GM10847 (cell line): Measurements from ENCODE around the gene NCAPD3.

Source experiments
- POLR2A ChIP-seq: IDR thresholded peaks from 2 replicates; pipeline ENCODE4 v1.6.1; 2011; ENCODE audit not compliant: insufficient read length; ENCODE audit errors: extremely low read depth

NCAPD3 gene

DNA sequence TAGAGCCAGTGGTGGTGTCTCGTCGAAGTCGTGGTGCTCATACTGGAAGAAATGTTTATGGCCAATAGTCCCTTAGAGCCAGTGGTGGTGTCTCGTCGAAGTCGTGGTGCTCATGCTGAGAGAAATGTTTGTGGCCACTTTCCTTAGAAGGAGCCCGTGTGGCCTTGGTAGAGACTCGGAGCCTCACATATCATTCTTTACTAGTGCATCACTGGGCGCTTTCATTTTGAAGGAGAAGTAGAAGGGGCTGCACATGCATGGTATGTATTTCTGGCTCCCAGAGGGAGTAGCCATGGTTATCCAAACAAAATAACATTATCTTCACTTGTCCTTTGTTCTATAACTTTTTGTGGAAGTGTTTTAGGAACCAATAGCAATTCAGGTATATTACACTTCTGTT, 85.4 kb downstream of the NCAPD3 start:
- TF ChIP-seq POLR2A: no peak

- TF ChIP-seq POLR2A: no peak
Observed at GRCh38 chr11:134134167-134134566, 89.6 kb downstream of the NCAPD3 start.

- TF ChIP-seq POLR2A: no peak
Observed at GRCh38 chr11:134132808-134133207, 91.0 kb downstream of the NCAPD3 start.

DNA sequence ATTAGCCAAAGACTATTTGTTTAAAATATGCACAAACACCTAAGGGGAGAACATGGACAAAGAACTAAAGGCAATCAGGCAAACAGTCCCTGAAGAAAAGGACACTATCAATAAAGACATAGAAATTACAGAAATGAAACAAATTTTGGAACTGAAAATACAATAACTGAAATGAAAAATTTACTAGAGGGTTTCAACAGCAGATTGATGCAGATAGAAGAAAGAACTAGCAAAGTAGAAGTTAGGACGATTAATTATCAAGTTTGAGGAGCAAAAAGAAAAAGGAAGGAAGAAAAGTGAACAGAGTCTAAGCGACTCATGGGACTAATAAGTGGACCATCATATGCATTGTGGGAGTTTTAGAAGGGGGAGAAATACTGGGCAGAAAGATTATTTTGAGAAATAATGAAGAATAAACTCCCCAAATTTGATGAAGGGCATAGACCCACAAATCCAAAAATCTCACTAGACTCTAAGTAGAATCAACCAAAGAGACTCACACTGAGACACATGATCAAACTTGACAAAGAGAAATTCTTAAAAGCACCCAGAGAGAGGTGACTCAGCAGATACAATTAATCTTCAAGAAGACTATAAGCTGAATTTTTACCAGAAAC, 92.0 kb downstream of the NCAPD3 start:
- no peak for TF ChIP-seq POLR2A

- no peak for TF ChIP-seq POLR2A
Observed at GRCh38 chr11:134126217-134126822, 97.4 kb downstream of the NCAPD3 start.

DNA sequence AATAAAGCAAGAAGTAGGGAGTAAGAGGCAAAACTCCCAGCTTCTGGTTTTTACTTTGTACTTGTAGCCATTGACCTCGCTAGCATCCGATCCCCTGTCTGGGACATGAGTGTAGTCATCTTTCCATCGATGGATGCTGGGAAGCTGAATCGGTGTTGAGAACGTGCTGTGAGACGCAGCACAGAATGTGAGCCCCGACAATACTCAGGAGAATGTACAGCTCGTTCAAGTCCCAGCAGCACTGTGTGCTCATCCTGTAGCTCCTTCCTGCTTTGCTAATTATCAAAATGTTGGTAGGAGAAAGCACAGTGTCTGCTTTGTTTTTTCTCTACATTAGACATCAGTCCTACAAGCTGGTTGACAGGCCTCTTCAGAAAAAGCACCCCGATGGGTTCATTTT, 98.3 kb downstream of the NCAPD3 start:
- TF ChIP-seq POLR2A: no peak

DNA sequence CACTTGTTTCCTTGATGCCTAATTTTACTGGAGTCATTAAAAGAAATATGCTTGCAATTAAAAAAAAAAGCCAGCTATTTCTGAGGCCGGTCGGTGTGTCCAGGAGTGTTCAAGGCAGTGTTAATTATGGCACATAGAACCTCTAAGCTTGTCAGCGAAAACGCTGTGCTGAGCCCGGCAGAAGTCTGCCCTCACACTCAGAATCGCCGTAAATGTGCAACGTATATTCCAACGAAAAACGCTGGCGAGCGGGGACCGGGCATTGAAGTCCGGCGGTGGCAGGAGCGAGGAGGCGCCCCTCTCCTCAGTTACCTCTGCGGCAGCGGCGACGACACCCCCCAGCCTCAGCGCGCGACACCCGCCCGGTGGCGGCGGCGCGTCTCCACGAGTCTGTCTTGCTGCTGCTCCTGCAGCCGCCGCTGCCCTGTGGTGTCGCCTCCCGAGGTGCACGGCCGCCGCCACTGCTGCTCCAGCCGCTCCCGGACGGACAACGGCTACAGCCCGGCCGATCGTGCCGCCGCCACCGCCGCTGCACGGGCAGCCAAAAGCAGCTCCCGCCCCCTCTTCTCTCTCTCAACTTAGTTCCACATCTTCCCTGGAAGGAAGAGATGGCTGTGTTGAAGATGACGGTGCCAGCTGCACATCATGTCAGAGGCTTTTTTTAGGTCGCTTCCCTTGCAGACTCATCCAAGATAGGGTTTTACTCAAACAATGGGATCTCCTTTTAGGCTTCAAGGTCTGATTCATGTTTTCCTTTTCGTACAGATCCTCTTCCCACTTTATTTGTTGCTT, 98.9 kb downstream of the NCAPD3 start:
- no peak for TF ChIP-seq POLR2A

DNA sequence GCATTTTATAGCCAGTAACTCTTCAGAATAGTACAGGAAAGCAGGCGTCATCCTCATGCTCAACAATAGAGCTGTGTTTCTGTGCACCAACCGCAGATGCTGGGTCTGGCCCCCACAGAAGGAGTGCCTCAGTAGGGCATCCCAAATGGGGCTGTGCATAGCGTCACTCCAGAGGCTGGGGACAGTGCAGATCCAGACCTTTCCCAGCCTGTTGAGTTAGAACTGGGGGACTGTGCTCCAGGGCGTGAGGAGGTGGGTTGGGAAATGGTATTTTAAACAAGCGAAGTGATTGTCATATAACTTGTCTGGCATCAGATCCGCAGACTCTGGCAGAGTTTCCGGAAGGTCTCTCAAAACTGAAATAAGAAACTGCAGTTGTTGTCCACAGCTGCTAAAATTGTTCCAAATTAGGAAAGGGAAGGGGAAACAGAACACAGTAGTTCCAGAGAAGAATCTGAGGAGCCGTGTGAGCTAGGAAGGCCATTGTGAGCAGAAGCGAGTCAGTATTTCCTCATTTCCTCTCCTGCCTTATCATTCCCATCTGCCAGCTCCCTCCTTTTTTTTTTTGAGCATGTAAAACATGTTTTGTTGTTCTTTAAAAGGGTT, 102.7 kb downstream of the NCAPD3 start:
- TF ChIP-seq POLR2A: no peak

DNA sequence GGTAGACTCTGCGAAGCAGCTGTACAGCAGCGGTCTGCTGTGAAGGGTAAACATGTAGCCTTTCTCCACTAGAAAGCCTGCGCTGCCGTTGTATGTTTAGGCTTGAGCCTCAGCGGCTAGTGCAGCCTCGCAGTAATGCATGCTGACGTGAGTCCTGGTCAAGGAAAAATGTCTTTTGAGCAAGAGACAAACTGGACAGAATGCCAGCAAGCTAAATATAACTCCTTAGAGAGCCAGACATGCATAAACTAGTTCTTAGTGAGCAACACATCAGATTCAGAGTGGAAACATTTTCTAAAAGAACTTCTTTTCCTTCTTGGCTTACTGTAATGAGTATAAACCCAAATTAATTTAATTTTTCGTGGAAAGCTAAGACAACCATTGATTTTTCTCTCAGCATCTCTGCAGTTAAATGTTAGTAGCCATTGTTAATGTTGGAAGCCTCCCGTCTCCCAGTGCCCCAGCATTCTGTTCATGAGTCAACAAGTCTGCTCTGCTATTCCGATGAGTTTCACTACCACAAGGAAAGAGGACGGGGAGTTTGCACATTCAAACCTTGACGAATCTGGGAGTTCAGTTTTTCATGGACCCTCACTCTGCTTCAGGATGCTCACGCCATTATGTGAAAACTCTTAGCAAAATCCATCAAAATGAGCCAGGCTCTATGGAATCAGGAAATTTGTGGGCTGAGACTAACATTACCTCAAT, 103.5 kb downstream of the NCAPD3 start:
- TF ChIP-seq POLR2A: no peak

GRCh38 chr11:134119094-134119493, 104.7 kb downstream of the NCAPD3 start:
- TF ChIP-seq POLR2A: no peak

GRCh38 chr11:134118006-134118405, 105.8 kb downstream of the NCAPD3 start:
- TF ChIP-seq POLR2A: no peak

- no peak for TF ChIP-seq POLR2A
Observed at GRCh38 chr11:134116210-134116609, 107.6 kb downstream of the NCAPD3 start.

DNA sequence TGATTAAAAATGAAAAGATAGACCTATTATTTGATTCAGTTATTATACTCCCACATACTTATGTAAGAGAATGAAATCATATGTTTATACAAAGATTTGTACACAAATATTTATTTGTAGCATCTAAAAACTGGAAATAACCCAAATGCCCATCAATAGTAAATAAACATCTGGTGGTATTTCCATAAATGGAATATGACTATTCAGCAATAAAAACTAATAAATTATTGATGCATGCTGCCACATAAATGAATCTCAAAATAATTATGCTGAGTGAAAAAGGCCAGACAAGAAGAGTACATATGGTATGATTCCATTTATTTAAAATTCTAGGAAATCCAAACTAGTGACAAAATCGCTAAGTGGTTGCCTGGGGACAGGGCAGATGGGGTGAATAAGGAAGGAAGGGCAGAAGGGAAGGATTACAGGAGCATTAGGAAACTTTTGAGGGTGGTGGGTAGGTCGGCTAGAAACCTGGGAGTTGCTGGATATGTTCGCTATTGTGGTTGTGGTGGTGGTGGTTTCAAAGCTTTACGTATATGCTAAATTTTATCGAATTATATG, 113.4 kb downstream of the NCAPD3 start:
- TF ChIP-seq POLR2A: no peak
